GM18511 (cell line): ENCODE results near the gene CWC22.
A peak's percentile ranks its signal among the peaks of the same experiment; 100 is the strongest.
"Not testable (repeated sequence)": the region's sequence is repeated elsewhere in the genome, so short reads cannot be mapped to it uniquely, and the experiment has no call there.

ENCODE experiments used
- ATAC-seq: cut with Tn5 transposase; IDR thresholded peaks from one replicate; pipeline ENCODE4 v1.9.1; 2021; ENCODE audit warnings: mild to moderate bottlenecking, moderate library complexity; ENCODE audit not compliant: unreplicated experiment

Gene CWC22

GRCh38 chr2:180006781-180007579 is at the start of gene CWC22:
CWC22 (minus strand) TSS chr2:180007297; CDS start chr2:179993341, 13,956 bp downstream.
- peak; percentile 97 for ATAC-seq

- no peak for ATAC-seq
Observed at GRCh38 chr2:180056367-180057118, 49.4 kb upstream of the CWC22 start.

GRCh38 chr2:180054576-180054975 is 47.5 kb upstream of the CWC22 start:
- not testable (repeated sequence) for ATAC-seq

- no peak for ATAC-seq
Observed at GRCh38 chr2:180050246-180050645, 43.1 kb upstream of the CWC22 start.

GRCh38 chr2:180048251-180048650 is 41.2 kb upstream of the CWC22 start:
- ATAC-seq: no peak

- no peak for ATAC-seq
Observed at GRCh38 chr2:180046776-180047175, 39.7 kb upstream of the CWC22 start.

GRCh38 chr2:180046202-180046601 is 39.1 kb upstream of the CWC22 start:
- no peak for ATAC-seq

GRCh38 chr2:180040146-180040925 is 33.2 kb upstream of the CWC22 start:
- ATAC-seq: no peak

GRCh38 chr2:180038997-180039396 is 31.9 kb upstream of the CWC22 start:
- no peak for ATAC-seq

GRCh38 chr2:180033993-180034894 is 27.1 kb upstream of the CWC22 start:
- ATAC-seq: no peak

- ATAC-seq: no peak
Observed at GRCh38 chr2:180029575-180029974, 22.5 kb upstream of the CWC22 start.

- ATAC-seq: no peak
Observed at GRCh38 chr2:180021850-180022249, 14.8 kb upstream of the CWC22 start.

- no peak for ATAC-seq
Observed at GRCh38 chr2:180017784-180018183, 10.7 kb upstream of the CWC22 start.

GRCh38 chr2:180016937-180017336 is 9.8 kb upstream of the CWC22 start:
- no peak for ATAC-seq

GRCh38 chr2:180015951-180016709 is 9.0 kb upstream of the CWC22 start:
- ATAC-seq: no peak

- no peak for ATAC-seq
Observed at GRCh38 chr2:180012523-180012922, 5.4 kb upstream of the CWC22 start.

GRCh38 chr2:180010701-180011100 is 3.6 kb upstream of the CWC22 start:
- no peak for ATAC-seq

GRCh38 chr2:180006231-180006630 is 866 bp downstream of the CWC22 start:
- ATAC-seq: no peak

- ATAC-seq: not testable (repeated sequence)
Observed at GRCh38 chr2:180005465-180005864, 1.6 kb downstream of the CWC22 start.

GRCh38 chr2:180004731-180005130 is 2.4 kb downstream of the CWC22 start:
- no peak for ATAC-seq
